ENCODE results near the gene EWSR1.
"Not testable (repeated sequence)": the region's sequence is repeated elsewhere in the genome, so short reads cannot be mapped to it uniquely, and the experiment has no call there.

The EWSR1 gene

GRCh38 chr22:29339381-29340235 is 71.5 kb downstream of the EWSR1 start:
- DNase-seq = no peak

- DNase-seq = no peak
Observed at GRCh38 chr22:29340566-29340965, 72.5 kb downstream of the EWSR1 start.

GRCh38 chr22:29341056-29341848 is 73.2 kb downstream of the EWSR1 start:
- no peak for DNase-seq

GRCh38 chr22:29341849-29342127 is 73.7 kb downstream of the EWSR1 start:
- no peak for DNase-seq

- DNase-seq = no peak
Observed at GRCh38 chr22:29342177-29342576, 74.1 kb downstream of the EWSR1 start.

GRCh38 chr22:29342577-29343312 is 74.7 kb downstream of the EWSR1 start:
- no peak for DNase-seq

- DNase-seq = no peak
Observed at GRCh38 chr22:29343313-29343805, 75.3 kb downstream of the EWSR1 start.

- DNase-seq = no peak
Observed at GRCh38 chr22:29344137-29344536, 76.1 kb downstream of the EWSR1 start.

GRCh38 chr22:29344889-29345288 is 76.8 kb downstream of the EWSR1 start:
- DNase-seq = not testable (repeated sequence)

- no peak for DNase-seq
Observed at GRCh38 chr22:29345932-29346331, 77.9 kb downstream of the EWSR1 start.

- no peak for DNase-seq
Observed at GRCh38 chr22:29346659-29347058, 78.6 kb downstream of the EWSR1 start.

GRCh38 chr22:29348041-29348440 is 80.0 kb downstream of the EWSR1 start:
- no peak for DNase-seq

GRCh38 chr22:29348956-29349355 is 80.9 kb downstream of the EWSR1 start:
- no peak for DNase-seq
